Fibroblast of mammary gland (primary cell): ENCODE data around the gene SLC2A14.
"Not testable (repeated sequence)": the region's sequence is repeated elsewhere in the genome, so short reads cannot be mapped to it uniquely, and the experiment has no call there.

Experiments used
- DNase-seq: peaks from one replicate; pipeline ENCODE4 v3.0.0-alpha.2; 2010; ENCODE audit warnings: low read depth
- H3K4me3 ChIP-seq: 2 replicates; pipeline ENCODE4 v1.5.1; 2011; ENCODE audit warnings: low read depth, mild to moderate bottlenecking, low read length, moderate library complexity; ENCODE audit not compliant: control insufficient read depth
- CTCF ChIP-seq: conservative IDR thresholded peaks from 2 replicates; pipeline ENCODE4 v1.5.1; 2011; ENCODE audit warnings: low read depth, low read length, inconsistent platforms; ENCODE audit not compliant: control insufficient read depth, insufficient read depth

SLC2A14 gene

DNA sequence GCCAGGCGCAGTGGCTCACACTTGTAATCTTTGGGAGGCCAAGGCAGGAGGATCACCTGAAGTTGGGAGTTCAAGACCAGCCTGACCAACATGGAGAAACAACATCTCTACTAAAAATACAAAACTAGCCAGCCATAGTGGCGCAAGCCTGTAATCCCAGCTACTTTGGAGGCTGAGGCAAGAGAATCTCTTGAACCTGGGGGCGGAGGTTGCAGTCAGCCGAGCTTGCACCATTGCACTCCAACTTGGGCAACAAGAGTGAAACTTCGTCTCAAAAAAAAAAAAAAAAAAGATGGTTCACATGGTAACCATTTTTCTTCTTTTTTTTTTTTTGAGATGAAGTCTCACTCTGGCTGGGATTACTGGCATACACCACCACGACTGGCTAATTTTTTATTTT lies 35.3 kb downstream of the SLC2A14 start:
- H3K4me3 ChIP-seq = no peak overlapping the region
- TF ChIP-seq CTCF = no peak
- peak; percentile 8 for DNase-seq

DNA sequence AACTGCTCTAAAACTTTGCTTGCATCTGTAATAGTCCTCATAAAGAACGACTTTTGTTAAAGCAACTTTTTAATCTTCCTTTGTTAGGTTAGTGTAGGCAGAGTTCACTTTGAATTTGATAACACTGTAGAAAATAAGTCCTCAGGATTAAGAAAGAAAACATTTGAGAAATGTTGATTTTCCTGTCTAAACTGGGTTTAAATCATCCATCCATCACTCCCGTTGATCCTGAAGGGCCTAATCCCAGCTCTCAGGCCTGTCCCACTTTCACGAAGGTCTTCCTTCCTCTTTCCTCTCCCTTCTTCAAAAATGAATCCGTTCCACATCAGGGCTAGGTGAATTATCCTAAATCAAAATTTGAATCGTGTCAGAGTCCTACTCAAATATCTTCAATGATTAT lies 36.9 kb downstream of the SLC2A14 start:
- DNase-seq = no peak
- no peak for TF ChIP-seq CTCF
- H3K4me3 ChIP-seq = no peak overlapping the region

- no peak for DNase-seq
- TF ChIP-seq CTCF = no peak
- no peak overlapping the region for H3K4me3 ChIP-seq
Measured at GRCh38 chr12:7835116-7835515, 37.6 kb downstream of the SLC2A14 start.

DNA sequence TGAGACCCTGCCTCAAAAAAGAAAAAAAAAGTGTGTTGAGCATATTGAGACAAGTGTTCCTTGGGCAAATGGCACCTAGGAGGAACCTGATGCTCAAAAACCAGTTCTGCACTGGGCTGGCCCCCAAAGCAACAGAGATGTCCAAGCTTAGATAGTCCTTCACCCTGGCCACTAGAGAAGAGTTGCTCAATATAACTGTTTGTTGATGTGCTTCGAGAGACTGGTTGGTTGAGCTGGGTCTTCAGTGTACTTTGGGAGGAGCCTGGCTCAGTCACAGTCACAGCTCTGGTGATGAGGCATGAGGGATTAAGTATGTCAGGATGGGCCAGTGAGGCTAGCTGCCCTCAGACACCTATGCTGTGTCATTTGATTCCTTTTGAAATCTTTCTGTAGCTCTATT lies 38.0 kb downstream of the SLC2A14 start:
- no peak for TF ChIP-seq CTCF
- H3K4me3 ChIP-seq = no peak overlapping the region
- peak; percentile 8 for DNase-seq

- TF ChIP-seq CTCF = no peak
- DNase-seq = no peak
- no peak overlapping the region for H3K4me3 ChIP-seq
Measured at GRCh38 chr12:7833831-7834230, 38.9 kb downstream of the SLC2A14 start.

- not testable (repeated sequence) for H3K4me3 ChIP-seq, DNase-seq
Measured at GRCh38 chr12:7833201-7833600, 39.5 kb downstream of the SLC2A14 start.

DNA sequence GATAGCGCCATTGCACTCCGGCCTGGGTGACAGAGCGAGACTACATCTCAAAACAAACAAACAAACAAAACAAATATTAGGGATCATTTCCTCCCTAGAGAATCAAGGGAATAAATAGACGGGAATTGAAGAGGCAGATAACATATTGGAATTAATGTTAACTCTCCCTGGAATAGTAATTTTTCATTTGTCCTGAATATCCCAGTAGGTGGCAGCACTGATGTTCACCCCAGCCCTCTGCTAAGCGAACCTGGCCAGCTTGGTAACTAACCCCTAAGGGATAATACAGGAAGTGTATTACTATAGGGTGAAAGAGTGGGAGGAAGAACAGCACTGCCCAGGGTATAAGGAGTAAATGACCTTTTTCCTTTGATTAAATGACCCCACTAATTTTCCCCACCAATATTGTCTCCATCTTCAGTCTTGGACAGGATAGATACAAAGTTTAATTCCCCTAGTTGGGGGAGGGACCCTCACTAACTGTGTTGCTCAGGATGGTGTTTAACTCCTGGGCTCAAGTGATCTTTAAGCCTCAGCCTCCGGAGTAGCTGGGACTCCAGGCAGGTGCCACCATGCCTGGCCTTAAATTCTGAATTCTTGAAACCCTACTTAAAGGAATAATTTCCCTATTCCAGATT lies 40.5 kb downstream of the SLC2A14 start:
- DNase-seq = peak; percentile 72
- peak; percentile 67 for TF ChIP-seq CTCF
- H3K4me3 ChIP-seq = no peak overlapping the region

GRCh38 chr12:7829737-7830136 lies 43.0 kb downstream of the SLC2A14 start:
- not testable (repeated sequence) for H3K4me3 ChIP-seq

DNA sequence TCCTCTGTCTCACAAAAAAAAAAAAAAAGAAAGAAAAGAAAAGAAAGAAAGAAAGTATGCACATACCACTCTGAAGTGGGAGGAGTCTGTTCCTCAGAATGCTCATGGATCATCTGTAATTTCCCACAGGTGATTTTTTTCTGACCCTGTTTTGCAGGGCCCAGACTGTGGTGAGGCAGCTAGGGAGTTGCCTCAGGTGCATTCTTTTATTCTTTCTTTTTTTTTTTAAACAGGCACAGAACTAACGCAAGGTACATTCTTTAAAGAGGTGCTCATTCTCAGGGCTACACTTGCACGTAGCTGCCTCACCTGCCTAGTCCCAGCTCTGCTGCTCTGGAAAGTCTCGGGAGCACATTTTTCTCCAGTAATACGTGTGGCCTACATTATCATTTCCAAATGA lies 47.0 kb downstream of the SLC2A14 start:
- not testable (repeated sequence) for DNase-seq, H3K4me3 ChIP-seq

More at GRCh38 chr12:7829737-7830136, 43.0 kb downstream of the SLC2A14 start:
- DNase-seq = not testable (repeated sequence)
